Osteocyte (in vitro differentiated cells): ENCODE data around the gene PRDX3. TPM values are rescaled to one million over a fixed set of nuclear protein-coding genes. Genes with fewer than 3 reads are reported as not detected.
A peak's percentile ranks its signal among the peaks of the same experiment; 100 is the strongest.

Experiments used
- DNase-seq: peaks from one replicate; pipeline ENCODE4 v3.0.0; 2021; ENCODE audit warnings: mixed read lengths; ENCODE audit not compliant: unreplicated experiment; ENCODE audit errors: extremely low spot score
- H3K27ac Mint-ChIP-seq: one replicate; pipeline ENCODE4 v1.8.0; 2021; ENCODE audit warnings: mild to moderate bottlenecking, mixed read lengths; ENCODE audit not compliant: unreplicated experiment
- H3K27me3 Mint-ChIP-seq: one replicate; pipeline ENCODE4 v1.8.0; 2021; ENCODE audit warnings: mixed read lengths; ENCODE audit not compliant: unreplicated experiment
- H3K36me3 Mint-ChIP-seq: one replicate; pipeline ENCODE4 v1.8.0; 2021; ENCODE audit warnings: mixed read lengths; ENCODE audit not compliant: unreplicated experiment
- H3K4me1 Mint-ChIP-seq: one replicate; pipeline ENCODE4 v1.8.0; 2021; ENCODE audit warnings: mixed read lengths; ENCODE audit not compliant: unreplicated experiment
- H3K4me3 Mint-ChIP-seq: one replicate; pipeline ENCODE4 v1.8.0; 2021; ENCODE audit warnings: mild to moderate bottlenecking, moderate library complexity, mixed read lengths; ENCODE audit not compliant: unreplicated experiment
- H3K9me3 Mint-ChIP-seq: one replicate; pipeline ENCODE4 v1.8.0; 2021; ENCODE audit warnings: mixed read lengths; ENCODE audit not compliant: unreplicated experiment
- total RNA-seq: library from RNA; stranded (reverse); gene quantifications from 2 replicates; pipeline ENCODE4 v1.2.1, GENCODE V29; 2021
- TF ChIP-seq, protein P1 (sequence below): fragments of 200-600 bp; sonication (generic); IDR thresholded peaks from 2 replicates; pipeline ENCODE4 v1.5.0; 2021; ENCODE audit warnings: antibody characterized with exemption, mild to moderate bottlenecking, moderate library complexity

The PRDX3 gene
- total RNA-seq, 1 donor from 2014 or later: 76.9 TPM

DNA sequence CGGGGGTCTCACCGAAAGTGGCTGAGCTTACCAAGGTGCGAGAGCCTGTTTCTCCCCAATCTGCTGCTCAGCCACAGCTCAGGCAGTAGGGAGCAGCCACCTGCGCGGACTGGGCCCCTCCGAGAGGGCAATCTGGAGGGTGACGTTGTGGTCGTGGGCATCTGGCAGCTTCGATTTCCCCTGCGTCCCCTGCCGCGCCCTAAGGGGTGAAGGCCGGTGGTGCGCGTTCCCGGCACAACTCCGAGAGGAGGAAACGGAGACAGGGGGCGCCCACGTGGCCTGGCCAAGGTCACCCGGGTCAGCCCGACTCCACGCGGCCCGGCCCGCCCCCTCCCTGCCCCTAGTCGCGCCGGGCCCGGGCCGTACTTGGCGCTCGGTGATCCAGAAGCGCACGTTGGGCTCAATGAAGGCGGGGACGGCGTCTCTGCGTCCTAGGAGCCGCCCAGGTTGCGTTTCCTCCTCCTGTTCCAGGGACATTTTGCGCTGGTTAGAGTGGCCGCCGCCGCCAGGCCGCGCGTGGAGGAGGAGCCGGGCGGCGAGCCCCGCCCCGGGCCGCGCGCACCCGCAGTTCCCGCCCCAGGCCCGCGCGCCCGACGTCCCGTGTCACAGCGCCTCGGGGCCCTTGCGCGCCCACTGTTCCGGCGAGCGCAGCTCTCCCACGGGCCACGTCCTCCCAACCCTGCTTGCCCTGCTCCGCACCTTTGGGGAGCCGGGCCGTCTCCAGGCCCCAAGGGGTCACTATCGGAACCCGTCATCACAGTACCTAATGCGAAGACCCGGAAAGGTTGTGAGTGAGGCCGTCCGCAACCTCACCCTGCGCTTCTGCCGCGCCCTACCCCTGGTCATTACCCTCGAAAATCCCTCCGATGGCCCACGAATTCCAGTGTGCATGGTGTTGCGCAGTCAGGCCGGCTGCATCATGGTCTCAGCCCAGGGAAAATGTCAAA lies 13.2 kb downstream of the PRDX3 start, which contains the start of gene SFXN4:
SFXN4 (minus strand) TSS at position 544 of the 947 bp plus-strand sequence; CDS start at position 477, 67 bp downstream.
- Mint-ChIP-seq H3K27me3 (no peaks in the 10 kb centered on the region), H3K4me1 (peaks cover 14% of the 10 kb centered on the region), H3K9me3 (no peaks in the 10 kb centered on the region), H3K36me3 (peaks cover 13% of the 10 kb centered on the region), H3K4me3 (peak within 1 kb of the TSS; percentile 81), H3K27ac (peak within 1 kb of the TSS; percentile 72)
- DNase-seq: peak; percentile 87
- TF ChIP-seq, protein P1, sequence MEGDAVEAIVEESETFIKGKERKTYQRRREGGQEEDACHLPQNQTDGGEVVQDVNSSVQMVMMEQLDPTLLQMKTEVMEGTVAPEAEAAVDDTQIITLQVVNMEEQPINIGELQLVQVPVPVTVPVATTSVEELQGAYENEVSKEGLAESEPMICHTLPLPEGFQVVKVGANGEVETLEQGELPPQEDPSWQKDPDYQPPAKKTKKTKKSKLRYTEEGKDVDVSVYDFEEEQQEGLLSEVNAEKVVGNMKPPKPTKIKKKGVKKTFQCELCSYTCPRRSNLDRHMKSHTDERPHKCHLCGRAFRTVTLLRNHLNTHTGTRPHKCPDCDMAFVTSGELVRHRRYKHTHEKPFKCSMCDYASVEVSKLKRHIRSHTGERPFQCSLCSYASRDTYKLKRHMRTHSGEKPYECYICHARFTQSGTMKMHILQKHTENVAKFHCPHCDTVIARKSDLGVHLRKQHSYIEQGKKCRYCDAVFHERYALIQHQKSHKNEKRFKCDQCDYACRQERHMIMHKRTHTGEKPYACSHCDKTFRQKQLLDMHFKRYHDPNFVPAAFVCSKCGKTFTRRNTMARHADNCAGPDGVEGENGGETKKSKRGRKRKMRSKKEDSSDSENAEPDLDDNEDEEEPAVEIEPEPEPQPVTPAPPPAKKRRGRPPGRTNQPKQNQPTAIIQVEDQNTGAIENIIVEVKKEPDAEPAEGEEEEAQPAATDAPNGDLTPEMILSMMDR: no peak

- Mint-ChIP-seq H3K36me3 (peaks cover 4% of the 10 kb centered on the region), H3K27ac (no peak overlapping the region)
These were observed 16.0 kb downstream of the PRDX3 start for GRCh38 chr10:119162452-119163092.

GRCh38 chr10:119161680-119162451 lies 16.7 kb downstream of the PRDX3 start:
- Mint-ChIP-seq H3K27ac (no peak overlapping the region), H3K27me3 (no peaks in the 10 kb centered on the region), H3K4me1 (peaks cover 14% of the 10 kb centered on the region), H3K36me3 (peaks cover 5% of the 10 kb centered on the region), H3K9me3 (no peaks in the 10 kb centered on the region), H3K4me3 (no peak overlapping the region)
- TF ChIP-seq, protein P1: no peak
- no peak for DNase-seq

More at GRCh38 chr10:119162452-119163092, 16.0 kb downstream of the PRDX3 start:
- Mint-ChIP-seq H3K9me3 (no peaks in the 10 kb centered on the region), H3K27me3 (no peaks in the 10 kb centered on the region), H3K4me3 (no peak overlapping the region), H3K4me1 (peaks cover 14% of the 10 kb centered on the region)
- TF ChIP-seq, protein P1: no peak
- DNase-seq: no peak

GRCh38 chr10:119159332-119159731 lies 19.3 kb downstream of the PRDX3 start:
- TF ChIP-seq, protein P1: no peak
- Mint-ChIP-seq H3K27me3 (no peaks in the 10 kb centered on the region), H3K4me1 (no peaks in the 10 kb centered on the region), H3K27ac (no peak overlapping the region), H3K9me3 (no peaks in the 10 kb centered on the region), H3K36me3 (peaks cover 12% of the 10 kb centered on the region), H3K4me3 (no peak overlapping the region)
- DNase-seq: no peak
